Glutamatergic neuron (in vitro differentiated cells): ENCODE data around the gene KRT15. TPM values are rescaled to one million over a fixed set of nuclear protein-coding genes. Genes with fewer than 3 reads are reported as not detected.
A peak's percentile ranks its signal among the peaks of the same experiment; 100 is the strongest.

Experiments used
- DNase-seq: peaks from one replicate; pipeline ENCODE4 v3.0.0; 2022
- H3K27ac Mint-ChIP-seq: one replicate; pipeline ENCODE4 v1.8.0; 2020; ENCODE audit warnings: mild to moderate bottlenecking, mixed read lengths, inconsistent platforms; ENCODE audit not compliant: unreplicated experiment
- H3K27me3 Mint-ChIP-seq: one replicate; pipeline ENCODE4 v1.8.0; 2020; ENCODE audit warnings: mild to moderate bottlenecking, moderate library complexity, mixed read lengths, inconsistent platforms; ENCODE audit not compliant: unreplicated experiment
- H3K36me3 Mint-ChIP-seq: one replicate; pipeline ENCODE4 v1.8.0; 2020; ENCODE audit warnings: mild to moderate bottlenecking, mixed read lengths, inconsistent platforms; ENCODE audit not compliant: unreplicated experiment
- H3K4me1 Mint-ChIP-seq: one replicate; pipeline ENCODE4 v1.8.0; 2020; ENCODE audit warnings: mild to moderate bottlenecking, low read depth, mixed read lengths, inconsistent platforms; ENCODE audit not compliant: unreplicated experiment
- H3K4me3 Mint-ChIP-seq: one replicate; pipeline ENCODE4 v1.8.0; 2020; ENCODE audit warnings: mild to moderate bottlenecking, mixed read lengths, inconsistent platforms; ENCODE audit not compliant: unreplicated experiment
- H3K9me3 Mint-ChIP-seq: one replicate; pipeline ENCODE4 v1.8.0; 2020; ENCODE audit warnings: mild to moderate bottlenecking, moderate library complexity, mixed read lengths, inconsistent platforms; ENCODE audit not compliant: unreplicated experiment
- CTCF ChIP-seq: fragments of 200-600 bp; sonication (generic); IDR thresholded peaks from one replicate; pipeline ENCODE4 v1.5.0; 2021; ENCODE audit not compliant: partially characterized antibody, unreplicated experiment
- total RNA-seq: library from RNA; stranded (reverse); fragmentation: NEBNext Ultra II Directional; extraction: Animal tissue kit (Norgen Biotek cat#: 25700); gene quantifications from one replicate; pipeline ENCODE4 v1.2.1, GENCODE V29; 2021; ENCODE audit not compliant: unreplicated experiment

Gene KRT15
- total RNA-seq, 1 donor from 2014 or later = not detected

DNA sequence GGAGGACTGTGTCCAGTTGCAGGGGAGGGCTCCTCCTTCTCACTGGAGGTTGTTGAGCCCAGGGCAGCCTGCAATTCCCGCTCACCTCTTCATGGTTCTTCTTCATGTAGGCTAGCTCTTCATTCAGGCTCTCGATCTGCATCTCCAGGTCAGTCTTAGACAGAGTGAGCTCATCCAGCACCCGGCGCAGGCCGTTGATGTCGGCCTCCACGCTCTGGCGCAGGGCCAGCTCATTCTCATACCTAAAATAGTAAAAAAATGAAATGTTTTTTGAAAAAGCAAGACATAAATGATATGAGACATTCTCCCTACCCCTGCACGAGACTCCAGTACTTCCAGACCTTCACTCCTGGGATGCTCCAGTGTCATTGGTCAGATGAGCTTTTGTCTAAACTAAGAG is 15.5 kb downstream of the KRT15 start:
- H3K4me3 Mint-ChIP-seq = no peak overlapping the region
- H3K9me3 Mint-ChIP-seq = peaks cover 3% of the 10 kb centered on the region
- H3K27ac Mint-ChIP-seq = no peak overlapping the region
- no peaks in the 10 kb centered on the region for H3K36me3 Mint-ChIP-seq
- no peak for TF ChIP-seq CTCF
- no peaks in the 10 kb centered on the region for H3K4me1 Mint-ChIP-seq
- DNase-seq = no peak
- H3K27me3 Mint-ChIP-seq = peaks cover 11% of the 10 kb centered on the region

- peaks cover 1% of the 10 kb centered on the region for H3K9me3 Mint-ChIP-seq
- H3K27ac Mint-ChIP-seq = no peak overlapping the region
- no peak overlapping the region for H3K4me3 Mint-ChIP-seq
- no peak for TF ChIP-seq CTCF
- no peaks in the 10 kb centered on the region for H3K36me3 Mint-ChIP-seq
- no peak for DNase-seq
- peaks cover 12% of the 10 kb centered on the region for H3K27me3 Mint-ChIP-seq
- no peaks in the 10 kb centered on the region for H3K4me1 Mint-ChIP-seq
Measured at GRCh38 chr17:41500131-41500911, 18.4 kb downstream of the KRT15 start.

GRCh38 chr17:41499714-41500113 is 19.0 kb downstream of the KRT15 start:
- Mint-ChIP-seq H3K4me1 (peaks cover 4% of the 10 kb centered on the region), H3K27ac (no peak overlapping the region), H3K36me3 (no peaks in the 10 kb centered on the region)

DNA sequence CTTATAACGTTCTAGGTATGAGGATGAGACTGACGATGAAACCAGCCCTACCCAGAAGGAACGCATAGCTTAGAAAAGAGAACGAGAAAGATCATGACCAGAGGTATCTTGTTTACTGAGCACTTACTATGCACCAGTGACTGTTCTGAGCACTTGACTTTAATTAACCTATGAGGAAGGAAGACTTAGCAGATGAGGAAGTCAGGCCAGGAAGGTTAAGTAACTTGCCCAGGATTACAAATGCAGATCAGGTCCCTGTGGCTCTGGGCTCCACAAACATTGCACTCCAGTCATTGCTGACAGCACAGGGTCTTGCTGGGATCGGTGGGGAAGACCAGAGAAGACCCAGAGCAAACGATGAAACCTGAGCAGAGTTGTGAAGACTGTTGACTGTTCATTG is 20.4 kb downstream of the KRT15 start:
- Mint-ChIP-seq H3K27ac (no peak overlapping the region), H3K27me3 (peaks cover 18% of the 10 kb centered on the region), H3K4me1 (peaks cover 4% of the 10 kb centered on the region), H3K4me3 (no peak overlapping the region), H3K36me3 (no peaks in the 10 kb centered on the region), H3K9me3 (peaks cover 1% of the 10 kb centered on the region)
- no peak for DNase-seq
- TF ChIP-seq CTCF = no peak

More at GRCh38 chr17:41499714-41500113, 19.0 kb downstream of the KRT15 start:
- peaks cover 1% of the 10 kb centered on the region for H3K9me3 Mint-ChIP-seq
- no peak for TF ChIP-seq CTCF
- no peak overlapping the region for H3K4me3 Mint-ChIP-seq
- no peak for DNase-seq
- H3K27me3 Mint-ChIP-seq = peaks cover 18% of the 10 kb centered on the region

GRCh38 chr17:41496803-41497484 is 21.7 kb downstream of the KRT15 start:
- peak; percentile 54 for DNase-seq
- H3K36me3 Mint-ChIP-seq = no peaks in the 10 kb centered on the region
- TF ChIP-seq CTCF = peak; percentile 49
- H3K27me3 Mint-ChIP-seq = peaks cover 18% of the 10 kb centered on the region
- no peak overlapping the region for H3K4me3 Mint-ChIP-seq
- H3K27ac Mint-ChIP-seq = no peak overlapping the region
- H3K9me3 Mint-ChIP-seq = peaks cover 1% of the 10 kb centered on the region
- peaks cover 4% of the 10 kb centered on the region for H3K4me1 Mint-ChIP-seq
